K562 (cell line): ENCODE data around the gene ADAM23. TPM values are rescaled to one million over a fixed set of nuclear protein-coding genes. Genes with fewer than 3 reads are reported as not detected.
A peak's percentile ranks its signal among the peaks of the same experiment; 100 is the strongest.

Experiments used
- ATAC-seq: fragments of 200-7000 bp; cut with Tn5 transposase; 3 replicates; pipeline ENCODE4 v1.9.1; 2020; ENCODE audit warnings: moderate library complexity
- BruUV-seq: library from RNA; stranded (reverse); fragments of 400-500 nt; replicated peaks from 2 replicates; lab custom pipeline; 2021; lab: Mats Ljungman, UMichigan
- CTCF ChIA-PET: fragments of 300-600 bp; formaldehyde crosslinking; extraction: SDS; loops from one replicate; lab custom pipeline; 2021; ENCODE audit warnings: low intra/inter-chr PET ratio; lab: Yijun Ruan, JAX
- POLR2A ChIA-PET: fragments of 300-600, 350-650 bp; sonication (Branson Sonifier 250); formaldehyde crosslinking; extraction: SDS; loops from one replicate; lab custom pipeline; 2021; ENCODE audit warnings: antibody characterized with exemption, inconsistent platforms; lab: Yijun Ruan, JAX
- DNase-seq, 4 experiments: peaks; one replicate each; pipeline versions ENCODE4 v3.0.0 to v3.0.0-alpha.2; 2011 to 2018; ENCODE audit warnings: low spot score in 3 of 4, mixed read lengths in 3 of 4; ENCODE audit errors: extremely low read depth in 1 of 4
- FAIRE-seq: peaks from 2 replicates; lab custom pipeline; 2011; peaks lifted over from hg19 to GRCh38; lab: Jason Lieb, UNC
- H2AFZ ChIP-seq: 2 replicates; pipeline ENCODE4 v1.6.0; 2011; ENCODE audit warnings: low read depth, low read length, control low read depth, inconsistent platforms
- H3K27ac ChIP-seq: fragments of 200-600 bp; 3 replicates; pipeline ENCODE4 v1.8.0; 2011; ENCODE audit warnings: low read depth, mild to moderate bottlenecking, control low read depth, inconsistent platforms, low read length, moderate library complexity, mixed read lengths; ENCODE audit errors: extremely low read depth
- H3K27me3 ChIP-seq, 2 experiments: fragments of 300-600 bp in 1 of 2; 2 replicates in 1 of 2; 3 replicates in 1 of 2; pipeline versions ENCODE4 v1.6.0 to v1.8.0; 2011; ENCODE audit warnings: inconsistent platforms in 2 of 2, low read length in 2 of 2, mild to moderate bottlenecking in 1 of 2, mixed read lengths in 1 of 2, moderate library complexity in 1 of 2; ENCODE audit not compliant: control insufficient read depth in 2 of 2, insufficient read depth in 2 of 2
- H3K36me3 ChIP-seq: fragments of 300-600 bp; 3 replicates; pipeline ENCODE4 v1.8.0; 2011; ENCODE audit warnings: mild to moderate bottlenecking, low read length, inconsistent platforms; ENCODE audit not compliant: control insufficient read depth, insufficient read depth
- H3K4me1 ChIP-seq, 2 experiments: fragments of 200-600 bp in 1 of 2; replicated peaks in 1 of 2; 2 replicates in 1 of 2; 3 replicates in 1 of 2; pipeline versions ENCODE4 v1.5.1 to v1.8.0; 2011; ENCODE audit warnings: inconsistent platforms in 2 of 2, low read length in 2 of 2, mild to moderate bottlenecking in 1 of 2, mixed read lengths in 1 of 2, moderate library complexity in 1 of 2; ENCODE audit not compliant: control insufficient read depth in 2 of 2, insufficient read depth in 2 of 2
- H3K4me2 ChIP-seq: 2 replicates; pipeline ENCODE4 v1.6.1; 2011; ENCODE audit warnings: low read length, control low read depth, inconsistent platforms, mixed read lengths; ENCODE audit not compliant: insufficient read depth
- H3K4me3 ChIP-seq: fragments of 200-600 bp; sonication (generic), shearing (Covaris generic); 2 replicates; pipeline ENCODE4 v1.5.1; 2016; ENCODE audit warnings: control low read depth, inconsistent platforms
- H3K79me2 ChIP-seq: fragments of 200-600 bp; 3 replicates; pipeline ENCODE4 v1.8.0; 2011; ENCODE audit warnings: low read length, inconsistent platforms; ENCODE audit not compliant: control insufficient read depth, insufficient read depth
- H3K9ac ChIP-seq, 2 experiments: 2 replicates each; pipeline versions ENCODE4 v1.6.0 to v1.6.1; 2011; ENCODE audit warnings: low read depth in 2 of 2, low read length in 2 of 2, control low read depth in 1 of 2, inconsistent platforms in 1 of 2, mild to moderate bottlenecking in 1 of 2, mixed read lengths in 1 of 2; ENCODE audit not compliant: insufficient read depth in 1 of 2
- H3K9me1 ChIP-seq: one replicate; pipeline ENCODE4 v1.6.0; 2011; ENCODE audit warnings: inconsistent platforms, mild to moderate bottlenecking, low read length, moderate library complexity; ENCODE audit not compliant: control insufficient read depth, insufficient read depth
- H3K9me3 ChIP-seq: replicated peaks from 2 replicates; pipeline ENCODE4 v1.5.1; 2011; ENCODE audit warnings: low read depth, low read length, inconsistent platforms; ENCODE audit not compliant: control insufficient read depth, insufficient read depth
- H4K20me1 ChIP-seq: replicated peaks from 2 replicates; pipeline ENCODE4 v1.6.1; 2011; ENCODE audit warnings: low read length, inconsistent platforms, mixed read lengths; ENCODE audit not compliant: control insufficient read depth, insufficient read depth
- ARNT ChIP-seq, 2 experiments: fragments of 450-650 bp; IDR thresholded peaks; 2 replicates each; pipeline ENCODE4 v1.6.1; 2016; ENCODE audit warnings: mild to moderate bottlenecking in 1 of 2
- EWSR1 ChIP-seq: fragments of 450-650 bp; IDR thresholded peaks from 2 replicates; pipeline ENCODE4 v1.6.1; 2018; ENCODE audit warnings: borderline replicate concordance, mild to moderate bottlenecking, low read depth, moderate library complexity; ENCODE audit not compliant: partially characterized antibody
- HEY1 ChIP-seq: fragments of 250-450 bp; sonication (Bioruptor Pico); IDR thresholded peaks from 2 replicates; pipeline ENCODE4 v1.5.0; 2020; ENCODE audit warnings: mild to moderate bottlenecking, moderate library complexity, borderline replicate concordance
- NFE2L1 ChIP-seq: fragments of 450-650 bp; IDR thresholded peaks from 2 replicates; pipeline ENCODE4 v1.6.1; 2016; ENCODE audit warnings: missing genetic modification characterization, low read depth, mild to moderate bottlenecking, missing compliant biosample characterization, moderate library complexity, borderline replicate concordance
- RBFOX2 ChIP-seq: fragments of 200-400 bp; formaldehyde crosslinking; IDR thresholded peaks from 2 replicates; pipeline ENCODE4 v1.6.1; 2017; ENCODE audit warnings: low read depth, mild to moderate bottlenecking, low read length, moderate library complexity
- RBM34 ChIP-seq: fragments of 200-400 bp; formaldehyde crosslinking; IDR thresholded peaks from 2 replicates; pipeline ENCODE4 v1.6.1; 2018; ENCODE audit warnings: low read length, borderline replicate concordance; ENCODE audit not compliant: insufficient read depth
- SMC3 ChIP-seq: conservative IDR thresholded peaks from 2 replicates; pipeline ENCODE4 v1.6.1; 2011; ENCODE audit warnings: low read depth, low read length, improper control_type of control experiment; ENCODE audit not compliant: insufficient read depth
- TBL1XR1 ChIP-seq, 2 experiments: IDR thresholded peaks; 2 replicates each; pipeline ENCODE4 v1.6.1; 2012; ENCODE audit warnings: improper control_type of control experiment in 2 of 2, low read length in 2 of 2, mild to moderate bottlenecking in 1 of 2
- WHSC1 ChIP-seq: IDR thresholded peaks from one replicate; pipeline ENCODE4 v1.6.1; 2012; ENCODE audit warnings: low read length, control low read depth, inconsistent platforms
- YY1 ChIP-seq, 3 experiments: IDR thresholded peaks; 2 replicates each; pipeline ENCODE4 v1.6.1; 2011; ENCODE audit warnings: low read length in 2 of 3, mild to moderate bottlenecking in 2 of 3, moderate library complexity in 2 of 3, borderline replicate concordance in 1 of 3, control low read depth in 1 of 3, low read depth in 1 of 3; ENCODE audit not compliant: insufficient read depth in 3 of 3, insufficient replicate concordance in 2 of 3, control insufficient read depth in 1 of 3, insufficient read length in 1 of 3; ENCODE audit errors: extremely low read depth in 1 of 3
- ZNF316 ChIP-seq: fragments of 450-650 bp; IDR thresholded peaks from 2 replicates; pipeline ENCODE4 v1.6.1; 2016
- WGBS: fragments of 100-300 bp; shearing (Covaris generic); methylation state at CpG from one replicate; pipeline ENCODE4 v1.1.6; 2016; ENCODE audit warnings: low coverage, mixed read lengths; ENCODE audit not compliant: insufficient coverage; ENCODE audit errors: missing lambda C conversion rate; 5-methylcytosine and 5-hydroxymethylcytosine counted together
- in situ Hi-C: fragments of 300-500 bp; cut with MboI; formaldehyde crosslinking; loops from 4 replicates; pipeline ENCODE4 v1.15.0; 2018; ENCODE audit warnings: inconsistent platforms, mixed read lengths
- intact Hi-C: fragments of 100-400 bp; cut with micrococcal nuclease; formaldehyde crosslinking; loops from 2 replicates; pipeline ENCODE4 v1.14.2; 2022
- polyA plus RNA-seq, 8 experiments: library from polyadenylated mRNA; depleted of rRNA in 4 of 8; stranded (reverse) in 5 of 8; unstranded in 3 of 8; fragments of >200 nt; fragmentation: Nextera tagmentation in 2 of 8; fragmentation: Illumina TruSeq in 1 of 8; extraction: Ambion mirVana in 2 of 8; extraction: Trizol in 1 of 8; gene quantifications; 2 replicates each; pipeline versions ENCODE4 v1.2.1 to v1.2.3, GENCODE V29; 2011 to 2014; ENCODE audit warnings: inconsistent platforms in 1 of 8, missing spikeins in 1 of 8
- total RNA-seq, 7 experiments: library from RNA; depleted of rRNA in 6 of 7; stranded (reverse); fragments of >200 nt in 6 of 7; fragmentation: Illumina TruSeq in 2 of 7; extraction: Trizol in 2 of 7; gene quantifications; 2 replicates each; pipeline versions ENCODE4 v1.2.1 to v1.2.3, GENCODE V29; 2011 to 2021; ENCODE audit warnings: low replicate concordance in 1 of 7
- TF ChIP-seq, protein P1 (sequence below): fragments of 200-800 bp; sonication (Bioruptor generic); IDR thresholded peaks from 2 replicates; pipeline ENCODE4 v1.6.1; 2017; ENCODE audit warnings: missing genetic modification characterization, missing compliant biosample characterization
- TF ChIP-seq, protein P2 (sequence below): fragments of 200-800 bp; sonication (Bioruptor generic); IDR thresholded peaks from 2 replicates; pipeline ENCODE4 v1.6.1; 2017; ENCODE audit warnings: missing genetic modification characterization, missing compliant biosample characterization
- TF ChIP-seq, protein P3 (sequence below): fragments of 250-450 bp; sonication (Bioruptor Pico); IDR thresholded peaks from 2 replicates; pipeline ENCODE4 v1.8.0; 2021; ENCODE audit warnings: moderate library complexity, mild to moderate bottlenecking, inconsistent platforms

The ADAM23 gene
- total and polyA plus RNA-seq, 9 of the 15 experiments (the other 6 are each of a cell fraction or from before 2014, with no cell fraction given), result 0.02 TPM; not detected in 8

DNA sequence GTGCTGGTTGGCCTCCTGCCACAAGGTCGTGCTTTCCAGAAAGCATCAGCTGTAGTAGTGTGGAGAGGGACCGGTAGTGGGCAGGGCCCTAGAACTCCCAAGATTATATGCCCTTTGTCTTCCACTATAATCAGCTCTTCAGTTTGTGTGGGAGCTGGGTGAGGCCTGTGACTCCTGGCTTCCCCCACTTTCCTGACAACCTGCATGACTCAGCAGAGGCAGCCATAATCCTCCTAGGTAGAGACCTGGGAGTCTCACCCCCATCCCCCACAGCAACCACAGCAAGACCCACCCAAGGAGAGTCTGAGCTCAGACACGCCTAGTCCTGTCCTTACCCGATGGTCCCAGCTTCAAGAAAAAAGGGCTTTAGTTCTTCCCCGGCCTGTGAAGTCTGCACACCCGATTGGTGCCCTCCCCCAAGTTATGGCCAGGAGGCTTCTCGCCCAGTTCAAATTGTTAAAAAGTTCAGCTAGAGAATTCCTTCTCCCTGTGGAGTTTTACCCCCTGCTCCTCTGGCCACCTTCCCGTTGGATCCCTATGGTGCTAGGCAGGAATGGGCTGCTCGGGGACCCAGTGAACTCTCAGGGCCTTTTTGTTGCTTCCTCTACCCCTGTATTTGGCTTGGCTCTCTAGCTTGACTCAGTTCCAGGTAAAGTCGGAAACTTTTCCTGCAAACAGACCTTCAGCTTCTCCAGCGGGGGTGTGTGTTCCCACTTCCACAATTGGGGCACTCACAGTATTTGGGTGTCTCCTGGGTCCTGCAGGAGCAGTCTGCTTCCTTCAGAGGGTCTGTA lies 141.2 kb downstream of the ADAM23 start:
- in situ Hi-C loops, result no loop called here
- H2AFZ ChIP-seq, result peak overlapping the region; percentile 62
- H3K4me3 ChIP-seq, result no peak overlapping the region
- no peak overlapping the region; the same call in 1 of the 2 replicates for H3K4me2 ChIP-seq
- H3K9ac ChIP-seq, result no peak overlapping the region
- no peaks in the 10 kb centered on the region for H3K36me3 ChIP-seq
- intact Hi-C loops, result no loop called here
- peaks cover 0 to 5% of the 10 kb centered on the region in 2 experiments; a peak in 1 of 5 replicates for H3K4me1 ChIP-seq
- H3K9me1 ChIP-seq, result no peaks in the 10 kb centered on the region
- no TSS peak for BruUV-seq
- 16% methylated on average over 5 of the region's 11 CpGs for WGBS
- DNase-seq (peak; percentile 5 to 39 (median 8)), FAIRE-seq (peak; percentile 59), ATAC-seq (peak; percentile 77)
- POLR2A ChIA-PET, result no interaction called here
- H3K9me3 ChIP-seq, result no peaks in the 10 kb centered on the region
- no peaks in the 10 kb centered on the region for H4K20me1 ChIP-seq
- peak overlapping the region; percentile 24; the same call in 1 of the 3 replicates for H3K27ac ChIP-seq
- H3K27me3 ChIP-seq, result no peaks in the 10 kb centered on the region
- H3K79me2 ChIP-seq, result no peaks in the 10 kb centered on the region
- CTCF ChIA-PET, result no interaction called here
- TF ChIP-seq HEY1 (CRISPR knock-in tag) (no peak), EWSR1 (no peak), SMC3 (no peak), ZNF316 (0 out of 2 replicates have a peak, but pooled peaks have one; percentile 13), RBFOX2 (no peak), RBM34 (no peak), NFE2L1 (tag) (0 out of 2 replicates have a peak, but pooled peaks have one; percentile 8), YY1 (IDR thresholded peaks at IDR 0.05; ENCODE audit: borderline replicate concordance in 1 of 3, control insufficient read depth in 1 of 3, extremely low read depth in 1 of 3, insufficient read depth in 3 of 3, insufficient read length in 1 of 3, insufficient replicate concordance in 2 of 3, low read depth in 1 of 3, low read length in 2 of 3) (peak in 1 of 3 experiments; percentile 49), TBL1XR1 (IDR thresholded peaks at IDR 0.05; ENCODE audit: low read length in 2 of 2) (no peak), ARNT (IDR thresholded peaks at IDR 0.05) (no peak), WHSC1 (no peak)
- TF ChIP-seq, protein P1, sequence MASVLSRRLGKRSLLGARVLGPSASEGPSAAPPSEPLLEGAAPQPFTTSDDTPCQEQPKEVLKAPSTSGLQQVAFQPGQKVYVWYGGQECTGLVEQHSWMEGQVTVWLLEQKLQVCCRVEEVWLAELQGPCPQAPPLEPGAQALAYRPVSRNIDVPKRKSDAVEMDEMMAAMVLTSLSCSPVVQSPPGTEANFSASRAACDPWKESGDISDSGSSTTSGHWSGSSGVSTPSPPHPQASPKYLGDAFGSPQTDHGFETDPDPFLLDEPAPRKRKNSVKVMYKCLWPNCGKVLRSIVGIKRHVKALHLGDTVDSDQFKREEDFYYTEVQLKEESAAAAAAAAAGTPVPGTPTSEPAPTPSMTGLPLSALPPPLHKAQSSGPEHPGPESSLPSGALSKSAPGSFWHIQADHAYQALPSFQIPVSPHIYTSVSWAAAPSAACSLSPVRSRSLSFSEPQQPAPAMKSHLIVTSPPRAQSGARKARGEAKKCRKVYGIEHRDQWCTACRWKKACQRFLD (CRISPR knock-in tag), result no peak
- TF ChIP-seq, protein P2, sequence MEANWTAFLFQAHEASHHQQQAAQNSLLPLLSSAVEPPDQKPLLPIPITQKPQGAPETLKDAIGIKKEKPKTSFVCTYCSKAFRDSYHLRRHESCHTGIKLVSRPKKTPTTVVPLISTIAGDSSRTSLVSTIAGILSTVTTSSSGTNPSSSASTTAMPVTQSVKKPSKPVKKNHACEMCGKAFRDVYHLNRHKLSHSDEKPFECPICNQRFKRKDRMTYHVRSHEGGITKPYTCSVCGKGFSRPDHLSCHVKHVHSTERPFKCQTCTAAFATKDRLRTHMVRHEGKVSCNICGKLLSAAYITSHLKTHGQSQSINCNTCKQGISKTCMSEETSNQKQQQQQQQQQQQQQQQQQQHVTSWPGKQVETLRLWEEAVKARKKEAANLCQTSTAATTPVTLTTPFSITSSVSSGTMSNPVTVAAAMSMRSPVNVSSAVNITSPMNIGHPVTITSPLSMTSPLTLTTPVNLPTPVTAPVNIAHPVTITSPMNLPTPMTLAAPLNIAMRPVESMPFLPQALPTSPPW (CRISPR knock-in tag), result no peak
- TF ChIP-seq, protein P3, sequence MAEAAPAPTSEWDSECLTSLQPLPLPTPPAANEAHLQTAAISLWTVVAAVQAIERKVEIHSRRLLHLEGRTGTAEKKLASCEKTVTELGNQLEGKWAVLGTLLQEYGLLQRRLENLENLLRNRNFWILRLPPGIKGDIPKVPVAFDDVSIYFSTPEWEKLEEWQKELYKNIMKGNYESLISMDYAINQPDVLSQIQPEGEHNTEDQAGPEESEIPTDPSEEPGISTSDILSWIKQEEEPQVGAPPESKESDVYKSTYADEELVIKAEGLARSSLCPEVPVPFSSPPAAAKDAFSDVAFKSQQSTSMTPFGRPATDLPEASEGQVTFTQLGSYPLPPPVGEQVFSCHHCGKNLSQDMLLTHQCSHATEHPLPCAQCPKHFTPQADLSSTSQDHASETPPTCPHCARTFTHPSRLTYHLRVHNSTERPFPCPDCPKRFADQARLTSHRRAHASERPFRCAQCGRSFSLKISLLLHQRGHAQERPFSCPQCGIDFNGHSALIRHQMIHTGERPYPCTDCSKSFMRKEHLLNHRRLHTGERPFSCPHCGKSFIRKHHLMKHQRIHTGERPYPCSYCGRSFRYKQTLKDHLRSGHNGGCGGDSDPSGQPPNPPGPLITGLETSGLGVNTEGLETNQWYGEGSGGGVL (CRISPR knock-in tag), result no peak
